HG02981 (cell line): ENCODE measurements around the gene SEMA4D.

ENCODE experiments used
- ATAC-seq: cut with Tn5 transposase; IDR thresholded peaks from one replicate; pipeline ENCODE4 v1.9.1; 2021; ENCODE audit warnings: mild to moderate bottlenecking, moderate library complexity; ENCODE audit not compliant: unreplicated experiment

The SEMA4D gene

GRCh38 chr9:89414670-89415324, 83.1 kb downstream of the SEMA4D start:
- no peak for ATAC-seq

GRCh38 chr9:89413963-89414638, 83.8 kb downstream of the SEMA4D start:
- ATAC-seq, result no peak

- ATAC-seq, result no peak
Observed at GRCh38 chr9:89412951-89413350, 85.0 kb downstream of the SEMA4D start.

- ATAC-seq, result no peak
Observed at GRCh38 chr9:89412541-89412940, 85.4 kb downstream of the SEMA4D start.

GRCh38 chr9:89411759-89412158, 86.2 kb downstream of the SEMA4D start:
- ATAC-seq, result no peak

GRCh38 chr9:89410641-89411350, 87.1 kb downstream of the SEMA4D start:
- ATAC-seq, result no peak

GRCh38 chr9:89410022-89410421, 87.9 kb downstream of the SEMA4D start:
- ATAC-seq, result peak; percentile 18

GRCh38 chr9:89409466-89409865, 88.4 kb downstream of the SEMA4D start:
- ATAC-seq, result no peak

GRCh38 chr9:89408628-89409101, 89.2 kb downstream of the SEMA4D start:
- no peak for ATAC-seq

- no peak for ATAC-seq
Observed at GRCh38 chr9:89407070-89407469, 90.8 kb downstream of the SEMA4D start.

- peak; percentile 57 for ATAC-seq
Observed at GRCh38 chr9:89405826-89406225, 92.1 kb downstream of the SEMA4D start.

- no peak for ATAC-seq
Observed at GRCh38 chr9:89404074-89404473, 93.8 kb downstream of the SEMA4D start.

GRCh38 chr9:89402695-89403427, 95.1 kb downstream of the SEMA4D start:
- ATAC-seq, result no peak

GRCh38 chr9:89400403-89401116, 97.4 kb downstream of the SEMA4D start:
- peak; percentile 73 for ATAC-seq

GRCh38 chr9:89398621-89399020, 99.3 kb downstream of the SEMA4D start:
- no peak for ATAC-seq

- no peak for ATAC-seq
Observed at GRCh38 chr9:89397471-89397870, 100.4 kb downstream of the SEMA4D start.

GRCh38 chr9:89395931-89396710, 101.8 kb downstream of the SEMA4D start:
- ATAC-seq, result no peak

- no peak for ATAC-seq
Observed at GRCh38 chr9:89394412-89394811, 103.5 kb downstream of the SEMA4D start.

- no peak for ATAC-seq
Observed at GRCh38 chr9:89391585-89391984, 106.3 kb downstream of the SEMA4D start.
